ENCODE data around the gene NECAB2.

The NECAB2 gene

GRCh38 chr16:84047626-84048025, 79.6 kb downstream of the NECAB2 start:
- no peak for DNase-seq

GRCh38 chr16:84048270-84048669, 80.2 kb downstream of the NECAB2 start:
- no peak for DNase-seq

- DNase-seq, result no peak
Measured at GRCh38 chr16:84048871-84049270, 80.8 kb downstream of the NECAB2 start.

GRCh38 chr16:84049403-84050060, 81.5 kb downstream of the NECAB2 start:
- no peak for DNase-seq

- no peak for DNase-seq
Measured at GRCh38 chr16:84050316-84050715, 82.3 kb downstream of the NECAB2 start.

- no peak for DNase-seq
Measured at GRCh38 chr16:84052071-84052622, 84.1 kb downstream of the NECAB2 start.

Measured in NK-92 treated with Interleukin-12 subunit alpha and Interleukin-12 subunit beta, amount 100 ng/mL, for 24 hours (cell line).